ENCODE data around the gene TMIGD1.
"Not testable (repeated sequence)": the region's sequence is repeated elsewhere in the genome, so short reads cannot be mapped to it uniquely, and the experiment has no call there.

DNA sequence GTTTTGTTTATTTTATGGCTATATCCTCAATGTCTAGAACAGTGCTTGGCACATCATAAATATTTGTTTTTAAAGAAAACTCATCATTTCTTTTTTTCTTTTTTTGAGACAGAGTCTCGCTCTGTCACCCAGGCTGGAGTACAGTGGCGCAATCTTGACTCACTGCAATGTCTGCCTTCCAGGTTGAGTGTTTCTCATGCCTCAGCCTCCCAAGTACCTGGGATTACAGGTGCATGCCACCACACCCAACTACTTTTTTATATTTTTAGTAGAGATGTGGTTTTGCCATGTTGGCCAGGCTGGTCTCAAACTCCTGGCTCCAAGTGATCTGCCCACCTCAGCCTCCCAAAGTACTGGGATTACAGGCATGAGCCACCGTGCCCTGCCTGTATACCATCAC is 9.4 kb upstream of the TMIGD1 start:
- TF ChIP-seq, protein P1, sequence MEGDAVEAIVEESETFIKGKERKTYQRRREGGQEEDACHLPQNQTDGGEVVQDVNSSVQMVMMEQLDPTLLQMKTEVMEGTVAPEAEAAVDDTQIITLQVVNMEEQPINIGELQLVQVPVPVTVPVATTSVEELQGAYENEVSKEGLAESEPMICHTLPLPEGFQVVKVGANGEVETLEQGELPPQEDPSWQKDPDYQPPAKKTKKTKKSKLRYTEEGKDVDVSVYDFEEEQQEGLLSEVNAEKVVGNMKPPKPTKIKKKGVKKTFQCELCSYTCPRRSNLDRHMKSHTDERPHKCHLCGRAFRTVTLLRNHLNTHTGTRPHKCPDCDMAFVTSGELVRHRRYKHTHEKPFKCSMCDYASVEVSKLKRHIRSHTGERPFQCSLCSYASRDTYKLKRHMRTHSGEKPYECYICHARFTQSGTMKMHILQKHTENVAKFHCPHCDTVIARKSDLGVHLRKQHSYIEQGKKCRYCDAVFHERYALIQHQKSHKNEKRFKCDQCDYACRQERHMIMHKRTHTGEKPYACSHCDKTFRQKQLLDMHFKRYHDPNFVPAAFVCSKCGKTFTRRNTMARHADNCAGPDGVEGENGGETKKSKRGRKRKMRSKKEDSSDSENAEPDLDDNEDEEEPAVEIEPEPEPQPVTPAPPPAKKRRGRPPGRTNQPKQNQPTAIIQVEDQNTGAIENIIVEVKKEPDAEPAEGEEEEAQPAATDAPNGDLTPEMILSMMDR (IDR thresholded peaks at IDR 0.05; ENCODE audit: low read length), result not testable (repeated sequence)
- not testable (repeated sequence) for TF ChIP-seq EZH2 (optimal IDR thresholded peaks at IDR 0.05; ENCODE audit: low read depth, low read length)
